CD14-positive monocyte (primary cell): ENCODE data around the gene RXRG. TPM values are rescaled to one million over a fixed set of nuclear protein-coding genes. Genes with fewer than 3 reads are reported as not detected.

ENCODE experiments used
- DNase-seq, 3 donors: peaks; one replicate each; pipeline ENCODE4 v3.0.0-alpha.2; 2011 to 2022
- H2AFZ ChIP-seq: 2 replicates; pipeline ENCODE4 v1.6.0; 2012; ENCODE audit warnings: mild to moderate bottlenecking, low read depth, low read length, inconsistent platforms; ENCODE audit not compliant: insufficient read depth, poor library complexity, severe bottlenecking
- H3K27ac ChIP-seq, 2 donors: 1 replicate in 1 of 2; 2 replicates in 1 of 2; pipeline ENCODE4 v1.5.1; 2012 to 2013; ENCODE audit warnings: low read length in 2 of 2, control low read depth in 1 of 2, inconsistent platforms in 1 of 2, low read depth in 1 of 2, mild to moderate bottlenecking in 1 of 2
- H3K27me3 ChIP-seq, 2 donors: one replicate each; pipeline versions ENCODE4 v1.6.0 to v1.6.1; 2011 to 2013; ENCODE audit warnings: low read length in 2 of 2; ENCODE audit not compliant: control insufficient read depth in 2 of 2, insufficient read depth in 2 of 2
- H3K36me3 ChIP-seq, 2 donors: replicated peaks in 1 of 2; 1 replicate in 1 of 2; 2 replicates in 1 of 2; pipeline versions ENCODE4 v1.5.1 to v1.6.1; 2012 to 2013; ENCODE audit warnings: low read length in 2 of 2, control low read depth in 1 of 2, inconsistent platforms in 1 of 2, mild to moderate bottlenecking in 1 of 2; ENCODE audit not compliant: insufficient read depth in 2 of 2, control insufficient read depth in 1 of 2
- H3K4me1 ChIP-seq, 2 donors: 1 replicate in 1 of 2; 2 replicates in 1 of 2; pipeline versions ENCODE4 v1.5.1 to v1.6.1; 2012 to 2013; ENCODE audit warnings: low read length in 2 of 2, control low read depth in 1 of 2, inconsistent platforms in 1 of 2, mild to moderate bottlenecking in 1 of 2, moderate library complexity in 1 of 2; ENCODE audit not compliant: insufficient read depth in 2 of 2, control insufficient read depth in 1 of 2
- H3K4me2 ChIP-seq: replicated peaks from 2 replicates; pipeline ENCODE3; 2012; ENCODE audit warnings: low read length, moderate library complexity, mild to moderate bottlenecking; ENCODE audit not compliant: poor library complexity, severe bottlenecking; ENCODE audit errors: extremely low read depth
- H3K4me3 ChIP-seq, 3 experiments: fragments of 200-600 bp in 1 of 3; sonication (generic) in 1 of 3; replicated peaks in 1 of 3; 1 replicate in 2 of 3; 2 replicates in 1 of 3; pipeline ENCODE4 v1.5.1; 2011 to 2013; ENCODE audit warnings: low read length in 3 of 3, mild to moderate bottlenecking in 3 of 3, control low read depth in 2 of 3, low read depth in 2 of 3, inconsistent platforms in 1 of 3, moderate library complexity in 1 of 3
- H3K79me2 ChIP-seq: 2 replicates; pipeline ENCODE4 v1.6.0; 2012; ENCODE audit warnings: mild to moderate bottlenecking, control low read depth, inconsistent platforms, low read length, moderate library complexity; ENCODE audit not compliant: insufficient read depth
- H3K9ac ChIP-seq: 2 replicates; pipeline ENCODE4 v1.6.0; 2017; ENCODE audit warnings: low read length, mild to moderate bottlenecking; ENCODE audit not compliant: insufficient read depth, poor library complexity, severe bottlenecking
- H3K9me3 ChIP-seq, 2 donors: replicated peaks in 1 of 2; 1 replicate in 1 of 2; 2 replicates in 1 of 2; pipeline versions ENCODE4 v1.5.1 to v1.6.1; 2012 to 2013; ENCODE audit warnings: low read length in 2 of 2, control low read depth in 1 of 2; ENCODE audit not compliant: control insufficient read depth in 1 of 2, insufficient read depth in 1 of 2
- H4K20me1 ChIP-seq: 2 replicates; pipeline ENCODE4 v1.6.0; 2012; ENCODE audit warnings: mild to moderate bottlenecking, low read length, control low read depth, moderate library complexity; ENCODE audit not compliant: insufficient read depth
- H3K27ac Mint-ChIP-seq, 7 donors: one replicate each; pipeline ENCODE4 v1.8.0; 2020; ENCODE audit warnings: mild to moderate bottlenecking in 7 of 7, mixed read lengths in 7 of 7, moderate library complexity in 6 of 7, inconsistent platforms in 2 of 7
- H3K27me3 Mint-ChIP-seq, 3 donors: one replicate each; pipeline ENCODE4 v1.8.0; 2021 to 2022; ENCODE audit warnings: low read depth in 3 of 3, mild to moderate bottlenecking in 3 of 3, mixed read lengths in 3 of 3, moderate library complexity in 3 of 3, inconsistent platforms in 1 of 3
- H3K36me3 Mint-ChIP-seq, 2 donors: one replicate each; pipeline ENCODE4 v1.8.0; 2020; ENCODE audit warnings: mixed read lengths in 2 of 2, inconsistent platforms in 1 of 2, mild to moderate bottlenecking in 1 of 2
- H3K4me1 Mint-ChIP-seq: one replicate; pipeline ENCODE4 v1.8.0; 2020; ENCODE audit warnings: mild to moderate bottlenecking, mixed read lengths
- H3K4me3 Mint-ChIP-seq, 2 donors: one replicate each; pipeline ENCODE4 v1.8.0; 2020; ENCODE audit warnings: mild to moderate bottlenecking in 2 of 2, mixed read lengths in 2 of 2, moderate library complexity in 1 of 2
- H3K9me3 Mint-ChIP-seq, 7 donors: one replicate each; pipeline ENCODE4 v1.8.0; 2020 to 2022; ENCODE audit warnings: mixed read lengths in 7 of 7, mild to moderate bottlenecking in 6 of 7, moderate library complexity in 6 of 7, inconsistent platforms in 2 of 7
- WGBS: methylation state at CpG from one replicate; pipeline ENCODE4 v1.1.5; 2013; ENCODE audit warnings: missing lambda C conversion rate; ENCODE audit not compliant: insufficient coverage; 5-methylcytosine and 5-hydroxymethylcytosine counted together
- intact Hi-C, 2 donors: fragments of 100-400 bp; cut with micrococcal nuclease; formaldehyde crosslinking; loops; one replicate each; pipeline versions ENCODE4 v1.15.0 to v1.15.1; 2023
- polyA plus RNA-seq, 3 donors: library from polyadenylated mRNA; depleted of rRNA in 1 of 3; unstranded in 2 of 3; stranded (reverse) in 1 of 3; fragments of 300-500 nt in 2 of 3; fragments of >200 nt in 1 of 3; fragmentation: Illumina TruSeq in 2 of 3; gene quantifications; 1 replicate in 2 of 3; 2 replicates in 1 of 3; pipeline ENCODE4 v1.2.3, GENCODE V29; 2012 to 2021
- TF ChIP-seq, protein P1 (sequence below): fragments of 200-600 bp; IDR thresholded peaks from one replicate; pipeline ENCODE4 v1.8.0; 2022; ENCODE audit warnings: antibody characterized with exemption, mild to moderate bottlenecking

RXRG gene
- polyA plus RNA-seq, 3 donors: not detected

GRCh38 chr1:165355977-165356811 is 88.7 kb downstream of the RXRG start, which contains the start of gene LMX1A:
TSS of gene LMX1A (minus strand) at chr1:165356715. CDS start at chr1:165355559, 1,156 bp downstream.
- Histone ChIP-seq H3K4me1 (no peaks in the 10 kb centered on the region), H3K27me3 (peaks cover 73 to 91% of the 10 kb centered on the region in 2 donors)

More at GRCh38 chr1:165355977-165356811, 88.7 kb downstream of the RXRG start, which contains the start of gene LMX1A:
- no peak within 1 kb of the TSS for H3K4me3 ChIP-seq
- peaks cover 0 to 44% of the 10 kb centered on the region in 2 donors for H3K9me3 ChIP-seq
- no peak for DNase-seq
- no peaks in the 10 kb centered on the region for H4K20me1 ChIP-seq
- no peak within 1 kb of the TSS for H3K4me2 ChIP-seq
- no peak within 1 kb of the TSS for H3K27ac ChIP-seq
- no peaks in the 10 kb centered on the region for H3K36me3 ChIP-seq
- TF ChIP-seq, protein P1, sequence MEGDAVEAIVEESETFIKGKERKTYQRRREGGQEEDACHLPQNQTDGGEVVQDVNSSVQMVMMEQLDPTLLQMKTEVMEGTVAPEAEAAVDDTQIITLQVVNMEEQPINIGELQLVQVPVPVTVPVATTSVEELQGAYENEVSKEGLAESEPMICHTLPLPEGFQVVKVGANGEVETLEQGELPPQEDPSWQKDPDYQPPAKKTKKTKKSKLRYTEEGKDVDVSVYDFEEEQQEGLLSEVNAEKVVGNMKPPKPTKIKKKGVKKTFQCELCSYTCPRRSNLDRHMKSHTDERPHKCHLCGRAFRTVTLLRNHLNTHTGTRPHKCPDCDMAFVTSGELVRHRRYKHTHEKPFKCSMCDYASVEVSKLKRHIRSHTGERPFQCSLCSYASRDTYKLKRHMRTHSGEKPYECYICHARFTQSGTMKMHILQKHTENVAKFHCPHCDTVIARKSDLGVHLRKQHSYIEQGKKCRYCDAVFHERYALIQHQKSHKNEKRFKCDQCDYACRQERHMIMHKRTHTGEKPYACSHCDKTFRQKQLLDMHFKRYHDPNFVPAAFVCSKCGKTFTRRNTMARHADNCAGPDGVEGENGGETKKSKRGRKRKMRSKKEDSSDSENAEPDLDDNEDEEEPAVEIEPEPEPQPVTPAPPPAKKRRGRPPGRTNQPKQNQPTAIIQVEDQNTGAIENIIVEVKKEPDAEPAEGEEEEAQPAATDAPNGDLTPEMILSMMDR: no peak
- intact Hi-C loops: no loop called here
- Mint-ChIP-seq H3K4me1 (peaks cover 8% of the 10 kb centered on the region), H3K36me3 (no peaks in the 10 kb centered on the region), H3K4me3 (peak within 1 kb of the TSS in 1 of 2 donors; percentile 83), H3K9me3 (peaks cover 0 to 17% (median 4%) of the 10 kb centered on the region in 7 donors), H3K27me3 (peaks cover 83 to 98% (median 89%) of the 10 kb centered on the region in 3 donors), H3K27ac (no peak within 1 kb of the TSS)
- H3K9ac ChIP-seq: no peak within 1 kb of the TSS
- no peak within 1 kb of the TSS for H2AFZ ChIP-seq
- H3K79me2 ChIP-seq: no peaks in the 10 kb centered on the region
- WGBS: 3% methylated on average over 83 of the region's 88 CpGs
